ENCODE results near the gene ITGA2.

Gene ITGA2

GRCh38 chr5:53092242-53092641 lies 103.1 kb downstream of the ITGA2 start:
- no peak overlapping the region for H3K4me3 ChIP-seq (ENCODE audit: control insufficient read depth, low read depth, low read length)
- TF ChIP-seq, protein P1, sequence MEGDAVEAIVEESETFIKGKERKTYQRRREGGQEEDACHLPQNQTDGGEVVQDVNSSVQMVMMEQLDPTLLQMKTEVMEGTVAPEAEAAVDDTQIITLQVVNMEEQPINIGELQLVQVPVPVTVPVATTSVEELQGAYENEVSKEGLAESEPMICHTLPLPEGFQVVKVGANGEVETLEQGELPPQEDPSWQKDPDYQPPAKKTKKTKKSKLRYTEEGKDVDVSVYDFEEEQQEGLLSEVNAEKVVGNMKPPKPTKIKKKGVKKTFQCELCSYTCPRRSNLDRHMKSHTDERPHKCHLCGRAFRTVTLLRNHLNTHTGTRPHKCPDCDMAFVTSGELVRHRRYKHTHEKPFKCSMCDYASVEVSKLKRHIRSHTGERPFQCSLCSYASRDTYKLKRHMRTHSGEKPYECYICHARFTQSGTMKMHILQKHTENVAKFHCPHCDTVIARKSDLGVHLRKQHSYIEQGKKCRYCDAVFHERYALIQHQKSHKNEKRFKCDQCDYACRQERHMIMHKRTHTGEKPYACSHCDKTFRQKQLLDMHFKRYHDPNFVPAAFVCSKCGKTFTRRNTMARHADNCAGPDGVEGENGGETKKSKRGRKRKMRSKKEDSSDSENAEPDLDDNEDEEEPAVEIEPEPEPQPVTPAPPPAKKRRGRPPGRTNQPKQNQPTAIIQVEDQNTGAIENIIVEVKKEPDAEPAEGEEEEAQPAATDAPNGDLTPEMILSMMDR (conservative IDR thresholded peaks at IDR 0.05; ENCODE audit: control insufficient read depth, insufficient read depth, low read depth, low read length), result no peak
- no peak for DNase-seq (ENCODE audit: low read depth)

- no peak overlapping the region for H3K4me3 ChIP-seq (ENCODE audit: control insufficient read depth, low read depth, low read length)
- DNase-seq (ENCODE audit: low read depth), result no peak
- TF ChIP-seq, protein P1 (conservative IDR thresholded peaks at IDR 0.05; ENCODE audit: control insufficient read depth, insufficient read depth, low read depth, low read length), result no peak
Observed at GRCh38 chr5:53095217-53095616, 106.1 kb downstream of the ITGA2 start.

GRCh38 chr5:53095931-53096525 lies 106.9 kb downstream of the ITGA2 start:
- DNase-seq (ENCODE audit: low read depth), result peak; percentile 76
- TF ChIP-seq, protein P1 (conservative IDR thresholded peaks at IDR 0.05; ENCODE audit: control insufficient read depth, insufficient read depth, low read depth, low read length), result peak; percentile 89

DNA sequence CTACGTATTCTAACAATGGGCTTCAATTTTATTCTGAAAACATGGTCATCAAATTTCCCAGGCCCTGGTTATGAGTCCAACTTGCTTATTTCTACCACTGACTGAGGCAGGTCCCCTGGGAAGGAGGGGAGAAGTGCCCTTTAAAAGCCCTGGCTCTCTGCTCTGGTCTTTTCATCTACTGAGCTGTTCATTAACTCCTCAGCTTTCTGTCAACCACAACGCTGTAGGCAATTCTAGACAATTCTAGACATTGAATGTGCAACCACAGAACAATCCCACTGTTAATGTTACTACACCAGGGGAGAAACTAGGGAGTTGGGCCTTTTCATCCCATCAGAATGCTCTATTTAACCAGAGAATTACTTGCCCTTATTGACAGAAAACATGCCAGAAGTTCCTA lies 110.4 kb downstream of the ITGA2 start:
- H3K4me3 ChIP-seq (ENCODE audit: control insufficient read depth, low read depth, low read length), result no peak overlapping the region
- TF ChIP-seq, protein P1 (conservative IDR thresholded peaks at IDR 0.05; ENCODE audit: control insufficient read depth, insufficient read depth, low read depth, low read length), result no peak
- DNase-seq (ENCODE audit: low read depth), result no peak

More at GRCh38 chr5:53095931-53096525, 106.9 kb downstream of the ITGA2 start:
- no peak overlapping the region for H3K4me3 ChIP-seq (ENCODE audit: control insufficient read depth, low read depth, low read length)

DNA sequence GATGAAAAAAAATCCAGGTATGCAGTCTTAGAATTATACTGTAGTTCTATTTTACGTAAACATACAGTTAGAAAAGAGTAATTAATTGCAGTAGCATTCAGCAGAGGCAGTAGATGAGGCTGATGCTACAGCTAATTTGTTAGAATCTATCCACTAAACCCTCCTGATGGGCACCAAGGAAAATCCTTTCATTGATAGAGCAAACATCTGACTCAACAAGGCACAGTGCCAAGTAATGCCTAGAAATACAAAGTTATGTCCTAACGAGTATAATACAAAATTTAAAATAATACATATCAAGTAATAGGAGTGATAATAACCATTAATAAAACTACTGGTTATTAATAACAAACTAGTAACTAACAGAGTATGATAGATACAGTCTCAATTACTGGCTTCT lies 111.5 kb downstream of the ITGA2 start:
- H3K4me3 ChIP-seq (ENCODE audit: control insufficient read depth, low read depth, low read length), result no peak overlapping the region
- TF ChIP-seq, protein P1 (conservative IDR thresholded peaks at IDR 0.05; ENCODE audit: control insufficient read depth, insufficient read depth, low read depth, low read length), result no peak
- DNase-seq (ENCODE audit: low read depth), result peak; percentile 19

- no peak overlapping the region for H3K4me3 ChIP-seq (ENCODE audit: control insufficient read depth, low read depth, low read length)
- DNase-seq (ENCODE audit: low read depth), result no peak
- TF ChIP-seq, protein P1 (conservative IDR thresholded peaks at IDR 0.05; ENCODE audit: control insufficient read depth, insufficient read depth, low read depth, low read length), result no peak
Observed at GRCh38 chr5:53105611-53106300, 116.6 kb downstream of the ITGA2 start.
